Muscle layer of colon (tissue), 2 donors: ENCODE results near the gene TP53I13.

ENCODE experiments used
- H3K27ac ChIP-seq: one replicate; pipeline ENCODE4 v1.7.0; 2013; ENCODE audit warnings: low read depth, mild to moderate bottlenecking, low read length, moderate library complexity
- H3K27me3 ChIP-seq, 2 donors: one replicate each; pipeline ENCODE4 v1.7.0; 2013; ENCODE audit warnings: low read length in 2 of 2, mild to moderate bottlenecking in 2 of 2; ENCODE audit not compliant: insufficient read depth in 2 of 2, control insufficient read depth in 1 of 2
- H3K36me3 ChIP-seq: one replicate; pipeline ENCODE4 v1.7.0; 2013; ENCODE audit warnings: mild to moderate bottlenecking, low read length; ENCODE audit not compliant: insufficient read depth
- H3K4me1 ChIP-seq: one replicate; pipeline ENCODE4 v1.7.0; 2013; ENCODE audit warnings: mild to moderate bottlenecking, low read length; ENCODE audit not compliant: insufficient read depth
- H3K4me3 ChIP-seq, 2 donors: one replicate each; pipeline ENCODE4 v1.7.0; 2013; ENCODE audit warnings: low read length in 2 of 2, low read depth in 1 of 2, mild to moderate bottlenecking in 1 of 2, moderate library complexity in 1 of 2
- H3K9ac ChIP-seq: one replicate; pipeline ENCODE4 v1.7.0; 2013; ENCODE audit warnings: low read length
- H3K9me3 ChIP-seq: one replicate; pipeline ENCODE4 v1.7.0; 2013; ENCODE audit warnings: mild to moderate bottlenecking, low read length
- donor health status: abdominal sarcoma.
- donor health status: Adenocarcinoma of cecum.

Gene TP53I13

GRCh38 chr17:29615492-29616299, 47.2 kb downstream of the TP53I13 start:
- Histone ChIP-seq H3K9ac (no peak overlapping the region), H3K9me3 (no peaks in the 10 kb centered on the region), H3K36me3 (no peaks in the 10 kb centered on the region), H3K27me3 (peaks cover 0 to 27% of the 10 kb centered on the region in 2 donors), H3K27ac (peak overlapping the region; percentile 63), H3K4me3 (peak overlapping the region; percentile 23 to 63), H3K4me1 (peaks cover 64% of the 10 kb centered on the region)

GRCh38 chr17:29616300-29617048, 48.0 kb downstream of the TP53I13 start:
- Histone ChIP-seq H3K36me3 (no peaks in the 10 kb centered on the region), H3K27ac (no peak overlapping the region), H3K27me3 (peaks cover 0 to 27% of the 10 kb centered on the region in 2 donors), H3K4me3 (peak overlapping the region in 1 of 2 donors; percentile 63), H3K9me3 (no peaks in the 10 kb centered on the region), H3K4me1 (peaks cover 69% of the 10 kb centered on the region), H3K9ac (no peak overlapping the region)

GRCh38 chr17:29617125-29617480, 48.6 kb downstream of the TP53I13 start:
- Histone ChIP-seq H3K9ac (no peak overlapping the region), H3K4me1 (peaks cover 75% of the 10 kb centered on the region), H3K4me3 (peak overlapping the region in 1 of 2 donors; percentile 63), H3K36me3 (no peaks in the 10 kb centered on the region), H3K27ac (peak overlapping the region; percentile 52), H3K9me3 (no peaks in the 10 kb centered on the region), H3K27me3 (peaks cover 0 to 27% of the 10 kb centered on the region in 2 donors)

GRCh38 chr17:29617481-29618271, 49.2 kb downstream of the TP53I13 start:
- Histone ChIP-seq H3K36me3 (no peaks in the 10 kb centered on the region), H3K27me3 (peaks cover 0 to 27% of the 10 kb centered on the region in 2 donors), H3K4me1 (peaks cover 76% of the 10 kb centered on the region), H3K4me3 (peak overlapping the region; percentile 41 to 63), H3K9ac (no peak overlapping the region), H3K27ac (peak overlapping the region; percentile 52), H3K9me3 (no peaks in the 10 kb centered on the region)

GRCh38 chr17:29618272-29619065, 50.0 kb downstream of the TP53I13 start:
- H3K27me3 ChIP-seq: peaks cover 0 to 27% of the 10 kb centered on the region in 2 donors

GRCh38 chr17:29619251-29619650, 50.8 kb downstream of the TP53I13 start:
- Histone ChIP-seq H3K9ac (no peak overlapping the region), H3K27me3 (peaks cover 0 to 27% of the 10 kb centered on the region in 2 donors), H3K27ac (no peak overlapping the region), H3K9me3 (no peaks in the 10 kb centered on the region), H3K36me3 (no peaks in the 10 kb centered on the region), H3K4me1 (peaks cover 63% of the 10 kb centered on the region), H3K4me3 (no peak overlapping the region)

More at GRCh38 chr17:29618272-29619065, 50.0 kb downstream of the TP53I13 start:
- H3K4me1 ChIP-seq: peaks cover 71% of the 10 kb centered on the region
- H3K9me3 ChIP-seq: no peaks in the 10 kb centered on the region
- H3K4me3 ChIP-seq: peak overlapping the region; percentile 27 to 63
- no peak overlapping the region for H3K27ac ChIP-seq
- H3K36me3 ChIP-seq: no peaks in the 10 kb centered on the region
- H3K9ac ChIP-seq: no peak overlapping the region

GRCh38 chr17:29620271-29620670, 51.8 kb downstream of the TP53I13 start:
- no peak overlapping the region for H3K9ac ChIP-seq
- H3K36me3 ChIP-seq: no peaks in the 10 kb centered on the region
- H3K27me3 ChIP-seq: peaks cover 0 to 27% of the 10 kb centered on the region in 2 donors
- H3K4me3 ChIP-seq: no peak overlapping the region
- peaks cover 54% of the 10 kb centered on the region for H3K4me1 ChIP-seq
- H3K9me3 ChIP-seq: no peaks in the 10 kb centered on the region
- no peak overlapping the region for H3K27ac ChIP-seq

GRCh38 chr17:29620779-29621500, 52.4 kb downstream of the TP53I13 start:
- no peak overlapping the region for H3K9ac ChIP-seq
- H3K36me3 ChIP-seq: no peaks in the 10 kb centered on the region
- no peak overlapping the region for H3K27ac ChIP-seq
- peaks cover 0 to 27% of the 10 kb centered on the region in 2 donors for H3K27me3 ChIP-seq
- peaks cover 50% of the 10 kb centered on the region for H3K4me1 ChIP-seq
- H3K4me3 ChIP-seq: no peak overlapping the region
- H3K9me3 ChIP-seq: no peaks in the 10 kb centered on the region

- Histone ChIP-seq H3K27ac (peak overlapping the region; percentile 81), H3K4me3 (peak overlapping the region; percentile 71 to 89), H3K9me3 (no peaks in the 10 kb centered on the region), H3K36me3 (no peaks in the 10 kb centered on the region), H3K9ac (no peak overlapping the region), H3K27me3 (peaks cover 0 to 21% of the 10 kb centered on the region in 2 donors), H3K4me1 (peaks cover 42% of the 10 kb centered on the region)
Observed at GRCh38 chr17:29621751-29622194, 53.3 kb downstream of the TP53I13 start.
